ENCODE data around the gene FRMD6.

The FRMD6 gene

DNA sequence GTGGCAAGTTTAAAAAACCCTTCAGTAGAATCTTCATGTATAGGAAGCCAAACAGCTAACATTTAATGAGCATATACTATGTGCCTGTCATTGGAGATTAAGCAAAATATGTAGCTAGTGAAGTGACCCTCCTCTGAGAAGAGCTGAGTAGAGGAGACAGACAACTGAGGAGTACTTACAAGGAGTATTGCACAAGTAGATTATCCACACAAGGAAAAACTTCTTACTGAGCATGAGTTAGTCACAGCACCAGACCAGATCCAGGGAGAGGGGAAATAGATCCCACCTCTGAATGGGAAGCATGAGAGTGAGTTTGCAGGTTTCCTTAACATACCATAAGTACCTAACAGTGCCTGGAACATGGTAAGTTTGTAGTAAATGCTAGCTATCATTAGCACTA, 33.0 kb downstream of the FRMD6 start:
- Mint-ChIP-seq H3K27me3 (peaks cover 0 to 33% of the 10 kb centered on the region in 2 donors), H3K4me1 (ENCODE audit: low read depth in 2 of 2) (no peaks in the 10 kb centered on the region), H3K4me3 (no peak overlapping the region), H3K27ac (no peak overlapping the region), H3K9me3 (no peaks in the 10 kb centered on the region), H3K36me3 (ENCODE audit: insufficient read depth) (peaks cover 3% of the 10 kb centered on the region)
- no peak for ATAC-seq (replicated peaks)
- no peak for DNase-seq

DNA sequence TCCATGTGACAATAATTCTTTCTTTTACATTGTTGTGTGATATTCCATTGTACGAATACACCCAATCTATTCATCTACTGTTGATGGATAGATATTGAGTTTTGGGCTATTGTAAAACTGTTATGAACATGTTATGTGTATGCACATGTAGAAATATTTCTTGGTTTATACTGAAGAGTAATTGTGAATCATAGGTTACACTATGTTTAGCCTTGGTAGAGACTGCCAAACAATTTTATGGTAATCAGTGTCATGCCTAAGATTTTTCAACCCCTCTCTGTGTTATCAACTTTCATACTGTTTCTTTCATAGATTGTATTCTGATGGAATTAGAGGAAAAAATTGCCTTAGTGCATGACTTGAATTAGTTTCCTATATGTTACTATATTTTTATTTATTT, 39.5 kb downstream of the FRMD6 start:
- Mint-ChIP-seq H3K36me3 (ENCODE audit: insufficient read depth) (peaks cover 3% of the 10 kb centered on the region), H3K9me3 (no peaks in the 10 kb centered on the region), H3K27ac (no peak overlapping the region), H3K4me1 (ENCODE audit: low read depth in 2 of 2) (no peaks in the 10 kb centered on the region), H3K27me3 (peaks cover 0 to 8% of the 10 kb centered on the region in 2 donors), H3K4me3 (no peak overlapping the region)
- DNase-seq (no peak), ATAC-seq (replicated peaks) (no peak)

DNA sequence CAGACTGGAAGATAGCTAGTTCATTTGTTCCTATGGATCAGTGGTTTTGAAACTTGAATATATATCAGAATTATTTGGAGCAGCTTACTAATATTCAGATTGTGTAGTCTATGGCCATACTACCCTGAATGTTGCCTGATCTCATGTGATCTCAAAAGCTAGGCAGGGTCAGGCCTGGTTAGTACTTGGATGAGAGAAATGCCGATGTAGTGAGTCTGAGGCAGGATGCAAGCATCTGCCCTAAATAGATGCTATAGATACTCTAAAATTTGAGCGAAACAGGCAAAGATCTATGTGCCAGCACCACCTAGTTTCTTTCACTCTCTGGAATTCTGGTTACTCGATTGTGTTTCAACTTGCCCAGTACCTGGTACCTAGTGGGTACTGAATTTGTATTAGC, 40.9 kb downstream of the FRMD6 start:
- H3K27ac Mint-ChIP-seq, result no peak overlapping the region
- DNase-seq (no peak), ATAC-seq (replicated peaks) (no peak)
- H3K4me3 Mint-ChIP-seq, result no peak overlapping the region
- H3K36me3 Mint-ChIP-seq (ENCODE audit: insufficient read depth), result peaks cover 3% of the 10 kb centered on the region
- no peaks in the 10 kb centered on the region for H3K4me1 Mint-ChIP-seq (ENCODE audit: low read depth in 2 of 2)
- no peaks in the 10 kb centered on the region for H3K9me3 Mint-ChIP-seq
- peaks cover 0 to 15% of the 10 kb centered on the region in 2 donors for H3K27me3 Mint-ChIP-seq

DNA sequence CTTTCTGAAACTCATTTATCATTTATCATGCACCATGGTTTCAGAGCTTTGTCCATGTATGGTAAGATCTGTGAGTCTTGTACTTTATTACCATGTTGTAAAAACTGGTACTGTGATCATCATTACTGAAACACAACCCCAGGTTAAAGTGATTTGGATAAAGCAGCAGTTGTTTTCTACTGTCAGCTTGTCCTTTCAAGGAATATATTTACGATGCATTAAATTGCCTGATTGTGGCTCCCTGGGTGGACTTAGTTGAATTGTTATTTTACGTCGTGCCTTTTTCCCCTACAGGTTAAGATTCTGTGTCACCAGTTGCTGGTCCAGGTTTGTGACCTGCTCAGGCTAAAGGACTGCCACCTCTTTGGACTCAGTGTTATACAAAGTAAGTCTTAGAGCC, 46.1 kb downstream of the FRMD6 start:
- Mint-ChIP-seq H3K27me3 (peaks cover 0 to 28% of the 10 kb centered on the region in 2 donors), H3K4me3 (no peak overlapping the region), H3K9me3 (no peaks in the 10 kb centered on the region), H3K4me1 (ENCODE audit: low read depth in 2 of 2) (no peaks in the 10 kb centered on the region), H3K27ac (no peak overlapping the region), H3K36me3 (ENCODE audit: insufficient read depth) (no peaks in the 10 kb centered on the region)
- no peak for DNase-seq
- ATAC-seq (replicated peaks), result no peak

DNA sequence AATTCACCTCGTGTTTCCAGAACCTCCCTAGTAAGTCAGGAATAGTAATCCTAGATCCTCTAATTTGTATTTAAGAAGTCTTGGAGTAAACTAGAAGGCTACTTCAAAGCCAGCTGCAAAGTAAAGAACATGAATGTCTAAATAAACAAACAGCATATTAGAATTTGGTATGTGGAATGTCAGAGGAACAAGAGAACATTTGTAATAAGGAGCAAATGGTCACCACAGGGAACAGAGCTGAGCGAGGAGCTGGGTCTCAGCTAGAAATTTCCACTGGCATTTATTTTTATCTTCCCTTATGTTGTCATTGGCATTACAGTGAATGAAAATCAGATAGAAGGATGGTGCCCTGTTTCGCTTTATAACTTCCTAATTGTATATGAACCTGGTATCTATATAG, 50.2 kb downstream of the FRMD6 start:
- H3K27me3 Mint-ChIP-seq, result peaks cover 0 to 26% of the 10 kb centered on the region in 2 donors
- no peaks in the 10 kb centered on the region for H3K36me3 Mint-ChIP-seq (ENCODE audit: insufficient read depth)
- no peak overlapping the region for H3K4me3 Mint-ChIP-seq

DNA sequence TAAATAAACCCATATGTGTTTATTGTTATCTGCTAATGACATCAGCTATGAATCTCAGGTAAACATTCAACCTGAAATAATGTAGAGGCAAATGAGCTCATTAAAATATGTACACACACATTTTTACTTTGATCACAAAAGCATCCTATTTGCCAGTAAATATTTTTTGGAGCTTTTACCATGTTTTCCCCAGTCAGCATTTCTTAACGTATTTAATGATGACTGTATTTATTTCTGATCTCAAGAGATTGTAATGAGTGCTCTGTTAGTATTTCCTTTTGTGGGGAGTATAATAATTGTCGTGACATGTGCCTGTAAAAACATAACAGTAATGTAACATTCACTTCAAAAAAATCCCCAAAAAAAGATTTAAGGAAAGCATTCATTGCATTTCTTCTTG, 52.1 kb downstream of the FRMD6 start:
- DNase-seq (no peak), ATAC-seq (replicated peaks) (no peak)
- no peaks in the 10 kb centered on the region for H3K4me1 Mint-ChIP-seq (ENCODE audit: low read depth in 2 of 2)
- H3K9me3 Mint-ChIP-seq, result no peaks in the 10 kb centered on the region
- no peak overlapping the region for H3K4me3 Mint-ChIP-seq
- no peaks in the 10 kb centered on the region for H3K36me3 Mint-ChIP-seq (ENCODE audit: insufficient read depth)
- H3K27me3 Mint-ChIP-seq, result peaks cover 0 to 30% of the 10 kb centered on the region in 2 donors
- no peak overlapping the region for H3K27ac Mint-ChIP-seq

More for the DNA sequence above, 50.2 kb downstream of the FRMD6 start:
- Mint-ChIP-seq H3K9me3 (no peaks in the 10 kb centered on the region), H3K27ac (no peak overlapping the region), H3K4me1 (ENCODE audit: low read depth in 2 of 2) (no peaks in the 10 kb centered on the region)
- DNase-seq (no peak), ATAC-seq (replicated peaks) (no peak)

DNA sequence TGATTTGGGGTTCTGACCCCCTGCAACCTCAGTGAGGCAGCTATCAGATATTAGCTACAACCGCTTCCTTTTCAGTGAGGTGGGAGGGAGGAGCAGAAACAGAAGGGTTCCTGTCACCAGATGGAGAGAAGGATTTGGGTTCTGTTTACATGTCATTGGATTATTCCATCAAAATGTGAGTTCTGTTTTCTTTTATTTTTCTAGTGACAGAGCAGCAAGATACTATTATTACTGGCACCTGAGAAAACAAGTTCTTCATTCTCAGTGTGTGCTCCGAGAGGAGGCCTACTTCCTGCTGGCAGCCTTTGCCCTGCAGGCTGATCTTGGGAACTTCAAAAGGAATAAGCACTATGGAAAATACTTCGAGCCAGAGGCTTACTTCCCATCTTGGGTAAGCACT, 52.8 kb downstream of the FRMD6 start:
- H3K27ac Mint-ChIP-seq, result no peak overlapping the region
- no peak for ATAC-seq (replicated peaks)
- DNase-seq, result no peak
- no peak overlapping the region for H3K4me3 Mint-ChIP-seq
- no peaks in the 10 kb centered on the region for H3K36me3 Mint-ChIP-seq (ENCODE audit: insufficient read depth)
- H3K9me3 Mint-ChIP-seq, result no peaks in the 10 kb centered on the region
- peaks cover 0 to 22% of the 10 kb centered on the region in 2 donors for H3K27me3 Mint-ChIP-seq
- H3K4me1 Mint-ChIP-seq (ENCODE audit: low read depth in 2 of 2), result no peaks in the 10 kb centered on the region

DNA sequence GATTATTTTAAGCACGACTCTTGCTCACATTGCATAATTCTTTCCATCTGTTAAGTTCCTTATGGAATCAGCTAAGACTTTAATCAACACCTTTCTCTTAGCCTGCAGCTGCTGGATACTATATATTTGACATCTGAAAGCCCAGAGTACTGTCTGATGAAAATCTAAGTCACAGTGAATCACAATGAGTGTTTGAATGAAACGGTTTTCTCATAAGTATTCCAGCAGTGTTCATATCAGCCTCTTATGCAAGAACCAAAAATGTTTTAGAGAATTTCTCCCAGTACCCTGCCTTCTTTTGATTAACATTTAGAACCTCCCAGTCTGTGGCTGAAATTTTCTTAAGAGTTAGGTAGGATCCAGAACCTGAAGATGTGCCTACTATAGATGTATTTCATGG, 55.6 kb downstream of the FRMD6 start:
- no peak overlapping the region for H3K27ac Mint-ChIP-seq
- H3K9me3 Mint-ChIP-seq, result no peaks in the 10 kb centered on the region
- H3K4me3 Mint-ChIP-seq, result no peak overlapping the region
- ATAC-seq (replicated peaks) (no peak), DNase-seq (no peak)
- H3K27me3 Mint-ChIP-seq, result peaks cover 0 to 13% of the 10 kb centered on the region in 2 donors
- H3K4me1 Mint-ChIP-seq (ENCODE audit: low read depth in 2 of 2), result no peaks in the 10 kb centered on the region
- no peaks in the 10 kb centered on the region for H3K36me3 Mint-ChIP-seq (ENCODE audit: insufficient read depth)

DNA sequence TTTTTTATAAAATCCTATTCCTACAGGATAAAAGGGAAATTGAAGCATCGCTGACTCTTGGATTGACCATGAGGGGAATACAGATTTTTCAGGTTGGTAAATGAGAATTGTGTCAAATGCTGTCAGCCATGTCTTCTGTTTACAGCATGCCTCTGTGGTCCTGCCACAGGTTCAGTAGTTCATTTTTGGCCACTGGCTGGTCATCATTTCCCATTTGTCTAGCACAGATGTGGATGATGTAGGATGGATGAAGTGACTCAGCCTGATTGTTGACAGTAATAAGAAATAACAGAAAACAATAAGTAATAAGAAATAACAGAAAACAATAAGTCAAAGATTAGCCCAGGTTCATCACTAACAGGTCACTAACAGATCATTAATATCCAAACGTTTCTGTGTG, 59.8 kb downstream of the FRMD6 start:
- no peak for ATAC-seq (replicated peaks)
- Mint-ChIP-seq H3K27ac (no peak overlapping the region), H3K27me3 (peaks cover 0 to 8% of the 10 kb centered on the region in 2 donors), H3K4me3 (no peak overlapping the region), H3K9me3 (no peaks in the 10 kb centered on the region), H3K4me1 (ENCODE audit: low read depth in 2 of 2) (peaks cover 0 to 4% of the 10 kb centered on the region in 2 donors), H3K36me3 (ENCODE audit: insufficient read depth) (no peaks in the 10 kb centered on the region)
- no peak for DNase-seq

DNA sequence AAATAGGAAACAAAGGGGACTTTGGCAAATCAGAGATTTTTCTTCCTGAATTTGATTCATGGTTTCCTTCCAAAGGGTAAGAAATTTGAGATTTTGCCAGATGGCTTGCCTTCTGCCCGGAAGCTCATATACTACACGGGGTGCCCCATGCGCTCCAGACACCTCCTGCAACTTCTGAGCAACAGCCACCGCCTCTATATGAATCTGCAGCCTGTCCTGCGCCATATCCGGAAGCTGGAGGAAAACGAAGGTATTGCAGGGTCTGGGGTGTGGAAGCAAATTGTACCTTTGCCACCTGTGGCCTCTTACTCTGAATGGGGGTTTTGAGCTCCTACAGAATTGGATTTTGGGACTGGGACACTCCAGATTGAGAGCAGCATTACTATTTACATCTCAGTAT, 63.5 kb downstream of the FRMD6 start:
- no peak overlapping the region for H3K27ac Mint-ChIP-seq
- H3K27me3 Mint-ChIP-seq, result no peaks in the 10 kb centered on the region

DNA sequence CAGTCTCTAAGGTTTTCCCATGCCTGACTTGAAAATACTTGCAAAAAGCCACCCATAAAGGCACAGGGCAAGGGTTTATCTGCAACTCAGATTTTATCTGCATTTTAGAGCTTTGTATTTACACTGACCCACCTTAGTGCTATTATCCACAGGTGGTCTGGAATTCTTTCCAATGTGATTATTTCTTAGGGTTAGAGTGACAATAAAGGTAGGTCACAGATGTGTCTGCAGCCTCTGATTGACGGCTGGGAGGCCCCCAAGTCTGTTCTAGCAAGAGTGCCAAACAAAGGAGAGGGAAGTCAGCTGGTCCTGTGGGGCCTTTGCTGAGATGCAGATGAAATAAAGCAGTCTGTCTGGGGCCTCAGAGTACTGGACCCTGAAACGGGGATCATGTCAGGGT, 64.0 kb downstream of the FRMD6 start:
- Mint-ChIP-seq H3K4me3 (no peak overlapping the region), H3K9me3 (no peaks in the 10 kb centered on the region), H3K4me1 (ENCODE audit: low read depth in 2 of 2) (peaks cover 0 to 6% of the 10 kb centered on the region in 2 donors), H3K27me3 (no peaks in the 10 kb centered on the region), H3K36me3 (ENCODE audit: insufficient read depth) (no peaks in the 10 kb centered on the region), H3K27ac (no peak overlapping the region)
- DNase-seq (no peak), ATAC-seq (replicated peaks) (no peak)

More for the DNA sequence above, 63.5 kb downstream of the FRMD6 start:
- DNase-seq (no peak), ATAC-seq (replicated peaks) (no peak)
- no peaks in the 10 kb centered on the region for H3K9me3 Mint-ChIP-seq
- peaks cover 0 to 6% of the 10 kb centered on the region in 2 donors for H3K4me1 Mint-ChIP-seq (ENCODE audit: low read depth in 2 of 2)
- no peak overlapping the region for H3K4me3 Mint-ChIP-seq
- no peaks in the 10 kb centered on the region for H3K36me3 Mint-ChIP-seq (ENCODE audit: insufficient read depth)

DNA sequence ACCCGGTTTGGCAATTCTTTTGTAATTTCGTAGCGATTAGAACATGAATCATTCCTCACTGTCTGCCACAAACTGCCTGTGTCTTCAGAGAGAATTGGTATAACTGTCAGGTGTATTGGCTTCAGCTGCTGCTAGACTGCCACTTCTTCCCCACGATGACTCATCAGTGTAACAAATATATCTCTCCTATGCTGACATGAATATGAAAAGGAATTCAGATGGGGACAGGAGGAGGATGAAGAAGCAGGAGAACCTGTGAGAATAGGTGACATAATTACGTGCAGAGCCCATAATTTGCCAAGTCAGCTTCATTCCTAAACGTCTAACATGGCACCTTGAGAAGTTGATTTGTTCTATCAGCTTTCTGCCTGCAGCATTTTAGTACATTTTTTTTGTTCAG, 64.9 kb downstream of the FRMD6 start:
- DNase-seq (no peak), ATAC-seq (replicated peaks) (no peak)
- Mint-ChIP-seq H3K4me3 (no peak overlapping the region), H3K27ac (no peak overlapping the region), H3K4me1 (ENCODE audit: low read depth in 2 of 2) (peaks cover 0 to 6% of the 10 kb centered on the region in 2 donors), H3K9me3 (no peaks in the 10 kb centered on the region), H3K27me3 (peaks cover 0 to 7% of the 10 kb centered on the region in 2 donors), H3K36me3 (ENCODE audit: insufficient read depth) (no peaks in the 10 kb centered on the region)

DNA sequence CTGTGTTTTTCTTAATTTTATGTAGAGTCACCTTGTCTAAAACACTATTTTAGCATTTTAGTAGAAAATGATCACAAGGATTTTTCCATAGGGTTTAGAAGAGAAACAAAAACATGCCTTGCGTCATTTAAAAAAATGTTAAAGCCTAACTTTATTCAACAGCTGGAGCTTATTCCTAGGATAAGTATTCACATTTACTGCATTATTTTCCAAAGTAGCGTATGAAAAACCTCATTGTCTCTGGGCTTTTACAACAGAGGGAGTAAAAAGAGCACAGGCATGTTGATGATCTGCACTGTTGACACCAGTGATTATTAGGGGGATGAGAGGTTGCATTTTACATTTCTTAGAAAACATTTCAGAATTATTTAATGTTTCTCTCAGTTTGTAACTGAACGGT, 66.1 kb downstream of the FRMD6 start:
- ATAC-seq (replicated peaks) (no peak), DNase-seq (no peak)
- Mint-ChIP-seq H3K36me3 (ENCODE audit: insufficient read depth) (no peaks in the 10 kb centered on the region), H3K27me3 (peaks cover 0 to 9% of the 10 kb centered on the region in 2 donors), H3K27ac (no peak overlapping the region), H3K4me3 (no peak overlapping the region), H3K4me1 (ENCODE audit: low read depth in 2 of 2) (peaks cover 0 to 6% of the 10 kb centered on the region in 2 donors), H3K9me3 (no peaks in the 10 kb centered on the region)

DNA sequence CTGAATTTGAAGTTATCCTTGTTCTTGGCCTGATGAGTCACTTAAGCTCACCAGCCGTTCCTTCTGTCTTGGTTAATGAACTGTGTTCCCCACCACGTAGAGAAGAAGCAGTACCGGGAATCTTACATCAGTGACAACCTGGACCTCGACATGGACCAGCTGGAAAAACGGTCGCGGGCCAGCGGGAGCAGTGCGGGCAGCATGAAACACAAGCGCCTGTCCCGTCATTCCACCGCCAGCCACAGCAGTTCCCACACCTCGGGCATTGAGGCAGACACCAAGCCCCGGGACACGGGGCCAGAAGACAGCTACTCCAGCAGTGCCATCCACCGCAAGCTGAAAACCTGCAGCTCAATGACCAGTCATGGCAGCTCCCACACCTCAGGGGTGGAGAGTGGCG, 68.2 kb downstream of the FRMD6 start:
- ATAC-seq (replicated peaks) (no peak), DNase-seq (no peak)
- Mint-ChIP-seq H3K9me3 (no peaks in the 10 kb centered on the region), H3K27ac (no peak overlapping the region), H3K36me3 (ENCODE audit: insufficient read depth) (peaks cover 3% of the 10 kb centered on the region), H3K4me1 (ENCODE audit: low read depth in 2 of 2) (peaks cover 0 to 6% of the 10 kb centered on the region in 2 donors), H3K27me3 (peaks cover 0 to 9% of the 10 kb centered on the region in 2 donors), H3K4me3 (no peak overlapping the region)

DNA sequence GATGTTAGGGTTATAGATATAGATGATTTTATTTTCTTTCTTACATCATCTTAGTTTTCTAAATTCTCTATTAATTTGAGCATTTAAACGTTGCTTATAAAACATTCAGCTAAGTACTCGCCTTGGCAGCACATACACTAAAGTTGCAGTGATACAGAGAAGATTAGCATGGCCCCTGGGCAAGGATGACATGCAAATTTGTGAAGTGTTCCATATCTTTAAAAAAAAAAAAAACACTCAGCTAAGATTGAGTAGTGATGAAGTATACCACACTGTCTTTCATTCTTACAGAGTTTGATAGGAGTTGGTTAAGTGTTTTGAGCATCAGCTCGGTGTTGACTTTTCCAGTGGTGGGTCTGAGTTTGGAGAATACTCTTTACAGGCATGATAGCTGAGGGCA, 72.3 kb downstream of the FRMD6 start:
- DNase-seq (no peak), ATAC-seq (replicated peaks) (no peak)
- Mint-ChIP-seq H3K4me3 (no peak overlapping the region), H3K9me3 (no peaks in the 10 kb centered on the region), H3K36me3 (ENCODE audit: insufficient read depth) (peaks cover 3% of the 10 kb centered on the region), H3K27ac (no peak overlapping the region), H3K4me1 (ENCODE audit: low read depth in 2 of 2) (no peaks in the 10 kb centered on the region), H3K27me3 (peaks cover 0 to 9% of the 10 kb centered on the region in 2 donors)

Measured in effector memory CD8-positive, alpha-beta T cell (primary cell).